HG03442 (cell line): ENCODE data around the gene TMEM175.
A peak's percentile ranks its signal among the peaks of the same experiment; 100 is the strongest.
"Not testable (repeated sequence)": the region's sequence is repeated elsewhere in the genome, so short reads cannot be mapped to it uniquely, and the experiment has no call there.

Source experiments
- ATAC-seq: cut with Tn5 transposase; IDR thresholded peaks from one replicate; pipeline ENCODE4 v1.9.1; 2021; ENCODE audit warnings: mild to moderate bottlenecking, moderate library complexity; ENCODE audit not compliant: unreplicated experiment

Gene TMEM175

DNA sequence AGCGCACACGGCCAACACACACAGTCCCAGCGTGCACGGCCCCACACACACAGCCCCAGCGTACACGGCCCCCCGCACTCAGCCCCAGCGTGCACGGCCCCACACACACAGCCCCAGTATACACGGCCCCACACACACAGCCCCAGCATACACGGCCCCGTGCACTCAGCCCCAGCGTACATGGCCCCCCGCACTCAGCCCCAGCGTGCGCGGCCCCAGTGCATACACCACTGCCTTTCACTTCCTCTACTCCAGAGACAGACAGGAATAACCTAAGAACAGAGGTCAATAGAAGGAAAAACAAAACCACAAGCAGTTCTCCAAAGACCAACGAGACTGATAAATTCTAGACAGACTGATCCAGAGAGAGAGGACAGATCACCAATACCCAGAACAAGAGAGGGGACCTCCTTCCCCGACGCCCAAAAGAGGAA, 17.2 kb upstream of the TMEM175 start:
- no peak for ATAC-seq

DNA sequence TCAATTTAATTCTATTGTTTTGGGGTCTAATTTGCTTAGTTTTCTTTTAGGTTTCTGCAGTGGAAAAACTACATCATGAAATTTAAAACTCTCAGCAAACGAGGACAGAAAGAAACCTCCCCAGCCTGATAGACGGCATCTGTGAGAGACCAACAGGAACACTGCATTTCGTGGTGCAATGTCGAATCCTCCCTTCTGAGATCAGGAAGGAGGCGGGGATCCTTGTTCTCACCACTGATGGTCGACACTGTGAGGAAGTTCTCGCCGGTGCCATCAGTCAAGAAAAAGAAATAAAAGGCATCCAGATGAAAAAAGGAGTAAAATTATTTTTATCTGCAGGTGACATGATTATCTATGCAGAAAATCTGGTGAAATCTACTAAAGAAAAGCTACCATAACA, 16.7 kb upstream of the TMEM175 start:
- ATAC-seq, result no peak

DNA sequence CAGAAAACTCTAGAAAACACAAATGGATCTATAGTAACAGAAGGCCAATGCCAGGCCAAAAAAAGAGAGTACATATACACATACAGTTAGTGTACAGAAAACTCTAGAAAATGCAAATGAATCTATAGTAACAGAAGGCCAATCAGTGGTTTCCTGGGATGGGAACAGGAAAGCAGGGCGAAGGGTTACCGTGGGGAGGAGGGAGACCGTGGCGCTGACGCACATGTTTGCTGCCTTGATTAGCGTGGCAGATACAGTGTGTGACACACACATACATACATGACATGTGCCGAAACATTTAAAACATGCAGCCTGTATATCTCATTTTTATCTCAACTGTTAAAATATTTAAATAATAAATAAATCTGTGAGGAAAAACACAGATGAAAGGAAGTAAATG, 14.8 kb upstream of the TMEM175 start:
- ATAC-seq, result no peak

DNA sequence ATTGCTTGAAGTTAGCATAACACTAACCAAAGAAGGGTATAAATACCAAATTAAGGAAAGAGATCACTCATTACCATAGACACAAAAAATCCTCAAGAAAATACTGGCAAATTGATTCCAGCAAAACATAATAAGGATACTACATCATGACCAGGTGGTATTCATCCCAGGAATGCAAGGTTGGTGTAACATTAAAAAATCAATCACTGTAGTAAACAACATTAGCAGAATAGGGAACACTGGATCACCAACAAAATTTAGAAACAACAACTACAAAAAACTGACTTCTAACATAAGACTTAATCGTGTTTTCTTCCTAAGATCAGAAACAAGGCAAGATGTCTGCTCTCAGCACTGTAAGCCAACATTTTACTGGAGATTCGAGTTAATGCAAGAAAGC, 14.3 kb upstream of the TMEM175 start:
- ATAC-seq, result no peak

DNA sequence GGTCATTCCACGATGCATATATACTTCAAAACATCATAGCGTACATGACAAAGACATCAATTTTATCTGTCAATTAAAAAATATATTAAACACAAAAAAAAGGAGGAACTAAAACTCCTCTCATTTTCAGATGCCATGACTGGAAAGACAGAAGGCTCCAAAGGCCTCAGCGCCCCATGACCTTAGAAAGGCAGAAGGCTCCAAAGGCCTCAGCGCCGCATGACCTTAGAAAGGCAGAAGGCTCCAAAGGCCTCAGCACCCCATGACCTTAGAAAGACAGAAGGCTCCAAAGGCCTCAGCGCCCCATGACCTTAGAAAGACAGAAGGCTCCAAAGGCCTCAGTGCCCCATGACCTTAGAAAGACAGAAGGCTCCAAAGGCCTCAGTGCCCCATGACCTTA, 13.7 kb upstream of the TMEM175 start:
- ATAC-seq, result not testable (repeated sequence)

DNA sequence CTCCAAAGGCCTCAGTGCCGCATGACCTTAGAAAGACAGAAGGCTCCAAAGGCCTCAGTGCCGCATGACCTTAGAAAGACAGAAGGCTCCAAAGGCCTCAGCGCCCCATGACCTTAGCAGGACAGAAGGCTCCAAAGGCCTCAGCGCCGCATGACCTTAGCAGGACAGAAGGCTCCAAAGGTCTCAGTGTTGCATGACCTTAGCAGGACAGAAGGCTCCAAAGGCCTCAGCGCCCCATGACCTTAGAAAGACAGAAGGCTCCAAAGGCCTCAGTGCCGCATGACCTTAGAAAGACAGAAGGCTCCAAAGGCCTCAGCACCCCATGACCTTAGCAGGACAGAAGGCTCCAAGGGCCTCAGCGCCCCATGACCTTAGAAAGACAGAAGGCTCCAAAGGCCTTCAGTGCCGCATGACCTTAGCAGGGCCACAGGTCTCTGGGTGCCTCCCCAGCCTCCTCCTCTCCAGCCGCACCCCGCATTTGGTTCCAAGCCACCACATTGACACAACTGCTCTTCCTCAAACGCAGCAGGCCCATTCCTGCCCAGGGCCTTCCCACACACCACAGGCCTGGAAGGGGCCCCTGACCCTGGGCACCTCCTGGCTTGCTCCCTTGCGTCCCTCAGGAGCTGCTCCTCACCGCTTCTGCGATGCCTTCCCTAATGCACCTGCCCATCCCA, 13.1 kb upstream of the TMEM175 start:
- ATAC-seq, result not testable (repeated sequence)

DNA sequence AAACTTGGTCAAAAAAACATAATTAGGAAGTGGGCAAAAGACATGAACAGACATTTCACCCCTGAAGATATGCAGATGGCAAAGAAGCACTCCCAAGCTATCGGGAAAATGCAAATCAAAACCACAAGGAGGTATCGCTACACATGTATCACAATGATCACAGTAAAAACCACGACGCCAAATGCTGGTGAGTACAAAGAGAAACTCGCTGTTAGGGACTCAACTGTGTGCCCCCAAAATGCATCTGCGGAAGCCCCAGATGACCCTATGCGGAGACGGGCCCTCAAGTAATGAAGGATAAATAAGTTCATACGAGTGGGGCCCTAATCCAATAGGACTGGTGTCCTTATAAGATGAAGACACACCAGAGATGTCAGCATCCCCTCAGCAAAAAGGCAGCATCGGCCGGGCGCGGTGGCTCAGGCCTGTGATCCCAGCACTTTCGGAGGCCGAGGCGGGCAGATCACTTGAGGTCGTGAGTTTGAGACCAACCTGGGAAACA, 10.4 kb upstream of the TMEM175 start:
- ATAC-seq, result no peak

DNA sequence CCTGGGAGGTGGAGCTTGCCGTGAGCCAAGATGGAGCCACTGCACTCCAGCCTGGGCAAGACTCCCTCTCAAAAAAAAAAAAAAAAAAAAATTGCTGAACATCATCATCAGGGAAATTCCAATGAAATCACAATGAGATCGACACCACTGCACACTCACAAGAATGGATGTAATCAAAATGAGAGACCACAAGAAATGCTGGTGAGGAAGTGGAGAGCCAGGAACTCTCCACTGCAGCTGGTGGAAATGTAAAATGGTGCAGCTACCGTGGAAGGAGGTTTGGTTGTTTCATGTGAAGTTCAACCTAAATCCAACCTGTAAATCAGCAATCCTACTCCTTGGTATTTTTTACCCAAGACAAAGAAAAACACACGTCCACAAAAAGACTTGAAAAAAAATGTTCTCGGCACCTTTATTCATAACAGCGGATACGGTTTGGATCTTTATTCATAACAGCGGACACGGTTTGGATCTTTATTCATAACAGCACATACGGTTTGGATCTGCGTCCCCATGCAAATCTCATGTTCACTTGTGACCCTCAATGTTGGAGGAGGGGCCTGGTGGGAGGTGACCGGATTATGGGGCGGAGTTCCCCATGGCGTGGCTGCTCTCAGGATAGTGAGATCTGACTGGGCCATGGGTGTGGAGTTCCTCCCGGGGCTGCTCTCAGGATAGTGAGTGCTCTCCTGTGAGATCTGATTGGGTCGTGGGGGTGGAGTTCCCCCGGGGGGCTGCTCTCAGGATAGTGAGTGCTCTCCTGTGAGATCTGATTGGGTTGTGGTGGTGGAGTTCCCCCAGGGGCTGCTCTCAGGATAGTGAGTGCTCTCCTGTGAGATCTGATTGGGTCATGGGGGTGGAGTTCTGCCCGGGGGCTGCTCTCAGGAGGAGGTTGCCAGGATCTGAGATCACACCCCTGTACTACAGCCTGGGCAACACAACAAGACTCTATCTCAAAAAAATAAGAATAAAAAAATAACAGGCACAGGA, 7.9 kb upstream of the TMEM175 start:
- no peak for ATAC-seq

DNA sequence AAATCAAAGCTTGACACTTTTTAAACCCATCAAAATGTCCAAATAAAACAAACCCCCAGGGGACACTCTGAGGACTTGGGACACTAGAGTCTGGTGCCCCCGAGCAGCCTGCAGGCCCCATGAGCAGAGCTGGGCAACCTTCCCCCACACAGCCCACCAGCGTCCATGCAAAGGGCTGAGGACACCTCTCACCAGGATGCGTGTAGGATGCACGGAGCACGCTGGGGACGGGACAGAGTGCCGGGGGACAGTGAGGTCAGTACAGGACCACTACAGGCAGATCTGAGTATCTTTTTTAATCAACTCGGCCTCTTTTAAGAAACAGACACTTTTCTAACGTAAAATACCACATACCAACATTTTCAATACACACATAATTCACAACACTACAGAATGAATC, 7.1 kb upstream of the TMEM175 start:
- ATAC-seq, result no peak

DNA sequence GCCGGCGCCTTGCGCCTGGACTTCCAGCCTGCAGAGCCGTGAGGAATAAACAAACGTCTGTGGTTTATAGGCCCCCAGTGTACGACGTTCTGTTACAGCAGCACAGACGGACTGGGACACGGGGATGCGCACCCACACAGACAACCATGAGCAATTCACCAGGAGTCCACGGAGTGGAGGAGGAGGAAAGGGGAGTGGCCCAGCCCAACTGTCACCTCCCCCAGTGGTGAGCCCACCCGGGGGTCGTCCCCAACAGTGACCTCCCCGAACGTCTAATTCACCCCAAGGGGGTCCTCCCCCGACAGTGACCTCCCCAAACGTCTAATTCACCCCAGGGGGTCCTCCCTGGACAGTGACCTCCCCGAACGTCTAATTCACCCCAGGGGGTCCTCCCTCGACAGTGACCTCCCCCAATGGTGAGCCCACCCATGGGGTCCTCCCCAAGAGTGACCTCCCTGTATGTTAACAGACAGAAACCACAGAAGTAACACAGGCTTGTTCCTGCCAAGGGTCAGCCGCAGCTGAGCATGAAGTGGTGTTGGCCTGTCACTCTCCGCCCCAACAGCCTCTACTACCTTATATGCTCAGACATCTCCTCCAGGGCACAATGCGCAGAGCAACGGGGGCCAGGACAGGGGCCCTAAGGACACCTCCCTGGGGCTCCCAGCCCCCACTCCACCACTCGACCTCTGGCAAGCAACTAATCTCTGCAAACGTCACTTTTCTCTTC, 6.3 kb upstream of the TMEM175 start:
- no peak for ATAC-seq

DNA sequence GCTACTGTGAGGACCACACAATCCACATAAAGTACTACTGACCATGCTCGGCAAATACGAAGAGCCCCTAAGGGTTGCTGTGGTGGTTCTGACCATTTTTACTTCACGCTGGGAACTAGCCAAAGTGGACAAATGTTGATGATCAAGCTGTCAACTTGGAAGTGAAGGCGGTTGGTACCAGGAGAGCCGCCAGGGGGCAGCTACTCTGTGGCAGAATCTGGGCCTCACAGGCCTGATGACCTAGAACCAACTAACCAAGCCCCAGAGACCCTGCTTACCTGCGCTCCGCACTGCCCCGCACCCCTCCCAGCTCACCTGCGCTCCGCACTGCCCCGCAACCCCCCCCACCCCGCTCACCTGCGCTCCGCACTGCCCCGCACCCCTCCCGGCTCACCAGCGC, 5.7 kb upstream of the TMEM175 start:
- ATAC-seq, result no peak

DNA sequence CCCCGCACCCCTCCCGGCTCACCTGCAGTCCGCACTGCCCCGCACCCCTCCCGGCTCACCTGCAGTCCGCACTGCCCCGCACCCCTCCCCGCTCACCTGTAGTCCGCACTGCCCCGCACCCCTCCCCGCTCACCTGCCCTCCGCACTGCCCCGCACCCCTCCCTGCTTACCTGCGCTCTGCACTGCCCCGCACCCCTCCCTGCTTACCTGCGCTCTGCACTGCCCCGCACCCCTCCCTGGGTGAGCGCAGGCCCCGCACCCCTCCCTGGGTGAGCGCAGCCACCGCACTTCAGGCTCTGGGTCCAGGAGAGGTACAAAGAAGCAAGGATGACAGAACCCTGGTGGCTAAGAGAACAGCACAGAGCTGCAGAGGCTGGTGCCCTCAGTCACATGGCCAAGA, 4.7 kb upstream of the TMEM175 start:
- not testable (repeated sequence) for ATAC-seq

DNA sequence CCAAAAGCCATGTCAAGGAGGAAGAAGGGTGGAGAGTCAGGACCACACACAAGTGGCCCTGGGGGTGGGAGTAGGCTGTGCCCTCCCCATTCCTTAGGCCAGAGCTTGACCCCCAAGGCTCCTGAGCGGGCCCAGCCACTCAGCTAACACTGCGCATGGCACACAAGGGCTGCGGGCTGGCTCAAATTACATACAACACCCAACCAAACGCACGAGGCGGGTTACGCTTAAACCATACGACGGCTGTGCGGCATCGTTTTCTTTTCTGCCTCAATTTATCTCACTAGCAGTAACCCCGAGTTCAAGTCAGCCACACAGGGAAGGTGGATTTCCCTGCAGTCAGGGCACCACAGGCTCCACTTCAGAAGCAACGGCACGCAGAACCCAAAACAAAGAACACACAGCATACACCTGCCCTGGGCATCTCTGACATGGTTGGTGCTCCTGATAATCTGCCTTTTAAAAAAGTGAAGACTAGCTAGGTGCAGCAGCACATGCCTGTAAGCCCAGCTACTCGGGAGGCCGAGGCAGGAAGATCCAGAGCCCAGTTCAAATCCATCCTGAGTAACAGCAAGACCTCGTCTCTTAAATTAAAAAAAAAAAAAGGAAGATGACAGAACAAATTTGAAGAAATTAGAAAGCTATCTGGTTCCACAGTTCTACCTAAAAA, 3.0 kb upstream of the TMEM175 start:
- no peak for ATAC-seq

DNA sequence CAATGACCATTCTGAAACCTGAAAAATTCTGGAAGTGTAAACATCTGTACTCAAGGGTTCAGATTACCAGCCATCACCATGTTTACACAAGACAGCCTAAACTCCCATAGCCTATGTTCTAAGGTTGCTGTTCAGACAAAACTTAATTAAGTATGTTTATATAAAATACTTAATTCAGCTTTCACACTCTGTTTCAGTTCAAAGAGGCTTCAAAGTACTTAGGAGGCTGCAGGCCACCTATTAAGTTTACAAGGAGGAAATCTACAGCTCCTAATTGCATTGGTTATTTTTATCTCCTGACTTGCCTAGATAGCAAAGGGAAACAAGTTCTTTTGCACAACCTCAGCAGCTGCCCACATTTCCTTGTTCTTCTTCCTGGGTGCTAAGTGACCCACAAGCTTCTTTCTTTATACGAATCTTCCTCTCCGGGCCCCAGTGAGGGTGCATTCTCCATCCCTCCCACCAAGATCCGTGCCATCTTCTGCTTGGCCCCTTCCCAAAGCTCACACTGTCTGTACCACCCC, 2.2 kb upstream of the TMEM175 start:
- ATAC-seq, result no peak

DNA sequence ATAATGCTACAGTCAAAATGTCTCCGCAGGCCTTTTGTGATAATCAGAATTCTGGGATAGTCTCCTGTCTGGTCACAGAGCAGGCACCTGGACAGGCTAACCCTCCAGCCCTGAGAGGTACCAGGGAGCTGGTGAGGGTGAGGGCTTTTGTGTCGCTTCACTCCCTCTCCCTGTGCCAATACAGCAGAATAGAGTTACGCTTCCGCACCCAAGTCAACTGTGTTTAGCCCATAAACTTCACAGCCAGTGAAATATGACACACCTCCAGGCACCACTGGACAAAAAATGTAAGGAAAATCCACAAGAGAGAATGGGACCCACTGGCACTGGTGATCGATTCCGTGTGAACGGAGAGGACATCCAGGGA, 1.4 kb upstream of the TMEM175 start:
- ATAC-seq, result no peak

DNA sequence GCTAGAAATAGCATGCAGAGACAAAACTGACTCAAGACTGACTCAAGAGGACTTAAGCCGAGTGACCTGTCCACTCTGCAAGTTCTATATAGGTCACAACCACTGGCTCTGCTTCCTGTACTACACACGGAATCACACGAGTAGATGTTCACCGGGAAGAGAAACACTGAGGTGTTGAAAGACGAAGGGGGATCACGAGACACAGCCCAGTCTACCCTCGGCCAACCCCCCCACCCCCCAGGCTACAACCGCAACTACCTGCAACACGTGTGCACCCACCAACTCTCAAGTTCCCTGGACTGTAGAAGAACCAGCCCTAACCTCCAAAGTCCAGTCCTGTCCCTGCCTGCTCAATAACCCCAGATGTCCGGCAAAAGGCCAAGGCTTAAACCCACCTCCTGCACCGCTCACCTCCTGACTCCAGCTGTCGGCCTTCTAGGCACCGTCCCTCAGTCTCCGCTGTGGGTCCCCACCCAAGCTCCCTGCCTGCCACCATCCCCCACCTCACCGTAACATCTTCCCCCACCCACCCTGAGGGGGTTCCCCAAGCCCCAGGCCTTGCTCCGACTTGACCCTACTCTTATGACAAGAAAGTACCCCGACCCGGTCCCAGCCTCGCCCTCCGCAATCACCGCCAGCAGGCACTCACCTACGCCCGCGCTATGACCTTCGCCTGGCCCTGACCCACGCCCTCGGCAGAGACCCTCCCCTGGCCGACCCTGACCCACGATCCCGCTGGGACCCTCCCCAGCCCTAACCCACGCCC, 883 bp upstream of the TMEM175 start:
- ATAC-seq, result peak; percentile 7

DNA sequence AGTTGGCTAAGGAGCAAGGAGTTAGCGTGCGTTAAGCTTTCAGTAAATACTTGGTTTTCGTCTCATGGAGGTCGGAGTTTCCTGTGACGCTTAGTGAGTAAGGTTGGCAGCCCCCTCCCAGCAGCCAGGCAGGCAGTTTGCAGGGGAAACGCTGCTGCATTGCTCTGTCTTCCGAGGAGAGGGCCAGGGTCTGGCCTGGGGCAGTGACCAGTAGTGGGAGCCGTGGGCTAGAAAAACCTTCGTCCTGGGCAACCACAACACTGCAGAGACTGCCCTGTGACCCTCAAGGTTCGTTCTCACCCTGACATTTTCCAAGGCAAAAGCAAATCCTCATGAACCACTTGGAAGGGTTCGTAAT, 432 bp downstream of the TMEM175 start:
- ATAC-seq, result no peak

DNA sequence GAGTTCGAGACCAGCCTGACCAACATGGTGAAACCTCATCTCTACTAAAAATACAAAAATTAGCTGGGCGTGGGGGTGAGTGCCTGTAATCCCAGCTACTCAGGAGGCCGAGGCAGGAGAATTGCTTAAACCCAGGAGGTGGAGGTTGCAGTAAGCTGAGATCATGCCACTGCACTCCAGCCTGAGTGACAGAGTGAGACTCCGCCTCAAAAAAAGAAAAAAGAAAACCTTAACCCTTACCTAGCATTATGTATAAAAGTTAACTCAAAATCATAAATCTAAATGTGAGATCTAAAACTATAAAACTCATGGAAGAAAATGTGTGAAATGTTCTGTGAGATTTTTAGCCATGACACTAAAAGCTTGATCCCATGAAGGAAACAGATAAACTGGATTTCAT, 7.2 kb downstream of the TMEM175 start:
- not testable (repeated sequence) for ATAC-seq

DNA sequence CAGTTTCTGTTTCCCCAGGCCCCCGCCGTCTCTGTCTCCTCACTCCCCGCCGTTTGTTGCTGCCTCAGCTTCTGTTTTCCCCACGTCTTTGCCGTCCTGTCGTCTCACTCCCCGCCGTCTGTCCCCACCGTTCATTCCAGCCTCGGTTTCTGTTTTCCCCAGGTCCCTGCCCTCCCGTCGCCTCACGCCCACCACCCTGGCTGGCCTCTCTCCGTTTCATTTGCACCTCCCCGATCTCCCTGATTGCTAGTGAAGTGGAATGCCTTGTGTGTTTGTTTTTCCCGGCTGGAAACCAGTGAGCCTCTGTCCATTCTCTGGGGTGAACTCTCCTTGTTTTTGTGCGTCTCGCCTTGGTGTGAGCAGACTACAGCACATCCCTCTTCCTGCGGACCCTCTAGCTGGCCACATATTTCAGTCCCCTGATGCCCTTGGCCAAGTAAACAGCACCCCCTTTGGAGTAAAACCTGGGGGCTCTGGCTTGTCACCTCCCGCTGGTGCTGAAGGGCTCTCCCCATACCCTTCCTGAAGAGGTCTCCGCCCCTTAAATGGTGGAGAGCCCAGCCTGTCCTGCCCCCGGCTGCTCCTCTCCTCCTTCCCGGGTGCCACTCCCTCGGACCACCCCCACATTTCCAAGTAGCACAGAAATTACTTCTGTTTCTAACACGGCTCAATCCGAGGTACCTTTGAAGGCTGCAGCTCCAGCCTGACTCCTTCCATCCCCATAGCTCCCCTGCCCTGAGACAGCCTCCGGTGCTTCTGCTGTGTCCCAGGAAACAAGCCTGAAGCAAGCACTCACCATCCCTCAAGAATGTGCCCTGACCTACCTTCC, 13.2 kb downstream of the TMEM175 start:
- ATAC-seq, result no peak
